DND-41 (cell line): ENCODE measurements around the gene PRKCA.

Source experiments
- ATAC-seq: fragments of 200-7000 bp; cut with Tn5 transposase; 3 replicates; pipeline ENCODE4 v1.9.1; 2021; ENCODE audit warnings: low read depth; ENCODE audit not compliant: insufficient read depth
- DNase-seq: peaks from one replicate; pipeline ENCODE4 v3.0.0-alpha.2; 2020
- H2AFZ ChIP-seq: 2 replicates; pipeline ENCODE4 v1.6.0; 2012; ENCODE audit warnings: low read depth, low read length
- H3K27ac ChIP-seq: 2 replicates; pipeline ENCODE4 v1.5.1; 2012; ENCODE audit warnings: low read length, inconsistent platforms
- H3K27me3 ChIP-seq: fragments of 200-600 bp; sonication (generic); 2 replicates; pipeline ENCODE4 v1.6.0; 2012; ENCODE audit warnings: low read length, mild to moderate bottlenecking, inconsistent platforms; ENCODE audit not compliant: insufficient read depth, poor library complexity
- H3K36me3 ChIP-seq: 2 replicates; pipeline ENCODE4 v1.5.1; 2012; ENCODE audit warnings: low read length, inconsistent platforms; ENCODE audit not compliant: insufficient read depth
- H3K4me1 ChIP-seq: 2 replicates; pipeline ENCODE4 v1.5.1; 2012; ENCODE audit warnings: mild to moderate bottlenecking, low read length; ENCODE audit not compliant: insufficient read depth
- H3K4me2 ChIP-seq: 2 replicates; pipeline ENCODE4 v1.6.0; 2012; ENCODE audit warnings: mild to moderate bottlenecking, moderate library complexity, low read length, inconsistent platforms; ENCODE audit not compliant: insufficient read depth
- H3K4me3 ChIP-seq, 2 experiments: fragments of 200-600 bp in 1 of 2; shearing (Covaris generic) in 1 of 2; 2 replicates each; pipeline ENCODE4 v1.5.1; 2012 to 2016; ENCODE audit warnings: inconsistent platforms in 2 of 2, low read length in 2 of 2, mild to moderate bottlenecking in 2 of 2, low read depth in 1 of 2, moderate library complexity in 1 of 2
- H3K79me2 ChIP-seq: 2 replicates; pipeline ENCODE4 v1.6.0; 2012; ENCODE audit warnings: low read length, inconsistent platforms; ENCODE audit not compliant: insufficient read depth
- H3K9ac ChIP-seq: 2 replicates; pipeline ENCODE4 v1.6.0; 2012; ENCODE audit warnings: low read depth, mild to moderate bottlenecking, inconsistent platforms, low read length, moderate library complexity
- H3K9me3 ChIP-seq: 2 replicates; pipeline ENCODE4 v1.5.1; 2012; ENCODE audit warnings: low read length, moderate library complexity, mild to moderate bottlenecking, inconsistent platforms; ENCODE audit not compliant: insufficient read depth, severe bottlenecking
- H4K20me1 ChIP-seq: 2 replicates; pipeline ENCODE4 v1.6.0; 2012; ENCODE audit warnings: low read length; ENCODE audit not compliant: insufficient read depth
- EZH2 ChIP-seq: IDR thresholded peaks from 3 replicates; pipeline ENCODE4 v1.6.1; 2012; ENCODE audit warnings: borderline replicate concordance, low read depth, mild to moderate bottlenecking, moderate library complexity, low read length, inconsistent platforms; ENCODE audit not compliant: severe bottlenecking
- TF ChIP-seq, protein P1 (sequence below): IDR thresholded peaks from 2 replicates; pipeline ENCODE4 v1.5.1; 2012; ENCODE audit warnings: borderline replicate concordance, low read length, moderate library complexity, mild to moderate bottlenecking; ENCODE audit not compliant: poor library complexity, severe bottlenecking; ENCODE audit errors: extremely low read depth

The PRKCA gene

DNA sequence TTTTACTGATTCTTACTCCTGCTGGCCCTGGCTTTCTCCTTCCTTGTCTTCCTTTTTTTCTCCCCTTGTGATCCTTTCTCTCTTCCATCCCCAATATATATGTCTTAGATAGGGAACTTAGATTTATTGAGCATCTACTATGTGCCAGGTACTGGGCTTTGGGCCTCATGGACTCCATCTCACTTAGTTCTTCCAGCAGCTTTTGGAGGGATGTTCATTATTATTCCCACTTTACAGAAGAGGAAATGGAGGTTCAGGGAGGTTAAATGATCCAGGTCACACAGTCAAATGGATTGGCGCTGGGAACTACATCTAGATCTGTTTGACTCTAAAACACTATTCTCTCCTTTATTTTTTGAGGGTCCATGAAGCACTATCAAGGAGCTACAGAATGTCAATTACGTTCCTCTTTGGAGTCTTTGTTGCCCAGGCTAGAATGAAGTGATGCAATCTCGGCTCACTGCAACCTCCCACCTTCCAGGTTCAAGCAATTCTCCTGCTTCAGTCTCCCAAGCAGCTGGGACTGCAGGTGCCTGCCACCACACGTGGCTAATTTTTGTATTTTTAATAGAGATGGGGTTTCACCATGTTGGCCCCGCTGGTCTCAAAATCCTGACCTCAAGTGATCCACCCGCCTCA is 19.0 kb upstream of the PRKCA start:
- Histone ChIP-seq H3K27me3 (no peaks in the 10 kb centered on the region), H3K9me3 (no peaks in the 10 kb centered on the region), H4K20me1 (no peaks in the 10 kb centered on the region), H3K9ac (no peak overlapping the region), H3K79me2 (no peaks in the 10 kb centered on the region), H3K4me3 (no peak overlapping the region), H3K36me3 (no peaks in the 10 kb centered on the region), H3K4me1 (no peaks in the 10 kb centered on the region), H3K27ac (no peak overlapping the region), H3K4me2 (no peak overlapping the region), H2AFZ (no peak overlapping the region)
- TF ChIP-seq EZH2: no peak
- TF ChIP-seq, protein P1, sequence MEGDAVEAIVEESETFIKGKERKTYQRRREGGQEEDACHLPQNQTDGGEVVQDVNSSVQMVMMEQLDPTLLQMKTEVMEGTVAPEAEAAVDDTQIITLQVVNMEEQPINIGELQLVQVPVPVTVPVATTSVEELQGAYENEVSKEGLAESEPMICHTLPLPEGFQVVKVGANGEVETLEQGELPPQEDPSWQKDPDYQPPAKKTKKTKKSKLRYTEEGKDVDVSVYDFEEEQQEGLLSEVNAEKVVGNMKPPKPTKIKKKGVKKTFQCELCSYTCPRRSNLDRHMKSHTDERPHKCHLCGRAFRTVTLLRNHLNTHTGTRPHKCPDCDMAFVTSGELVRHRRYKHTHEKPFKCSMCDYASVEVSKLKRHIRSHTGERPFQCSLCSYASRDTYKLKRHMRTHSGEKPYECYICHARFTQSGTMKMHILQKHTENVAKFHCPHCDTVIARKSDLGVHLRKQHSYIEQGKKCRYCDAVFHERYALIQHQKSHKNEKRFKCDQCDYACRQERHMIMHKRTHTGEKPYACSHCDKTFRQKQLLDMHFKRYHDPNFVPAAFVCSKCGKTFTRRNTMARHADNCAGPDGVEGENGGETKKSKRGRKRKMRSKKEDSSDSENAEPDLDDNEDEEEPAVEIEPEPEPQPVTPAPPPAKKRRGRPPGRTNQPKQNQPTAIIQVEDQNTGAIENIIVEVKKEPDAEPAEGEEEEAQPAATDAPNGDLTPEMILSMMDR: no peak
- DNase-seq (no peak), ATAC-seq (no peak)

DNA sequence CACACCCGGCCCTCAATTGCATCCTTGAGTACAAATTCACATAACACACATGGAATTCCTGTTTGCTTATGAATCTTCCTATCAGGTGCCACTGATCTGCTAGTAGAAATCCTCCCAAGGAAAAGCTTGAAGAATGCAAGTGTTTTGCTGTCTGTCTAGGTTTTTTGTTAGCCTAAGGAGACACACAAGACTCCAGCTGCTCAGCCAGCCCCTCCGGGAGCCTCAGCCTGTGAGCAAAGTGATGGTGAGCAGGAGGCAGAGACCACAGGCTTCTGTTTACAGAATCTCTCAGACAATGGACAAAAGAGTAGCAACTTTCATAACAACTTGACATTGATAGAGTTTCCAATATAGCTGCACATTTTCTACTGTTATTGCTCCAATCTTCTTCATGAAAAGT is 18.4 kb upstream of the PRKCA start:
- Histone ChIP-seq H3K9ac (no peak overlapping the region), H3K4me2 (no peak overlapping the region), H3K27me3 (no peaks in the 10 kb centered on the region), H3K79me2 (no peaks in the 10 kb centered on the region), H3K9me3 (no peaks in the 10 kb centered on the region), H3K4me1 (no peaks in the 10 kb centered on the region), H3K27ac (no peak overlapping the region), H4K20me1 (no peaks in the 10 kb centered on the region), H3K36me3 (no peaks in the 10 kb centered on the region), H2AFZ (no peak overlapping the region), H3K4me3 (no peak overlapping the region)
- DNase-seq (no peak), ATAC-seq (no peak)
- no peak for TF ChIP-seq EZH2
- TF ChIP-seq, protein P1: no peak

DNA sequence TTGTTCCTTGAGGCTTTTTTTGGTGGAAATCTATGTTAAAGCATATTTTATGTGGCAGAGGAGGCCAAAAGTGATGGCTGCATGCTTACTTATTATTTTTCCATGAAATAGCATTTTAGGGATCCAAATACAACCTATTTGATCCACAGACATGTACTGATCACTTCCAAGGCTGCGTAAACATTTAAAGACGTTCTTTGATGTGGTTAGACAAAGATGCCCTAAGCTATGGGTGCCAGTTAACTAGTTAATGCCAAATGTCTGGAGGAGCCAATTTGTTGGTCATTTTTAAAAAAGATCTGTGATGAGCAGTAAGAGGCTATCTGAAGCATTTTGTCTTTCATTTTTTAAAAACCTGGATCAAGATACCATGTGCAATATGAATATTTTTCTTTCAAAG is 17.3 kb upstream of the PRKCA start:
- H3K27ac ChIP-seq: no peak overlapping the region

DNA sequence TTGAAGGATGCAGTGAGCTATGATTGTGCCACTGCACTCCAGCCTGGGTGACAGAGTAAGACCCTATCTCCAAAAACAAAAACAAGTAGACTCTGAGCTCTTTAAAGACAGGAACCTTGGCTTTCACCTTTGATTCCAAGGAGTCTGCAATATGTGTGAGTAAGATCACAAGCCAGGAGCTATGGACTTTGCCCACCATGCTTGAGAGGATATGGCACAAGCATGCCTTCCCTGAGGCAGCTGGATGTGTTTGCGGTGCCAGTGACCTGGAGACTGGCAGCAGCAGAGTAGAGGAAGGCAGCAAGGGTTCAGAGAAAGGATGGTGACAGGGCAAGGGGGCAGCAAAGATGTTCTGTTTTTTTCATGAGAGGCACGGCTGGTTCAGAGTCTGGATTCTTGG is 14.5 kb upstream of the PRKCA start:
- no peaks in the 10 kb centered on the region for H3K4me1 ChIP-seq
- no peaks in the 10 kb centered on the region for H3K36me3 ChIP-seq
- no peaks in the 10 kb centered on the region for H3K79me2 ChIP-seq
- no peaks in the 10 kb centered on the region for H4K20me1 ChIP-seq
- H3K4me2 ChIP-seq: no peak overlapping the region
- no peaks in the 10 kb centered on the region for H3K27me3 ChIP-seq
- ATAC-seq: no peak
- TF ChIP-seq, protein P1: no peak
- TF ChIP-seq EZH2: no peak
- no peaks in the 10 kb centered on the region for H3K9me3 ChIP-seq
- H3K27ac ChIP-seq: no peak overlapping the region
- no peak overlapping the region for H2AFZ ChIP-seq
- H3K4me3 ChIP-seq: no peak overlapping the region
- no peak for DNase-seq
- no peak overlapping the region for H3K9ac ChIP-seq

More for the DNA sequence above, 17.3 kb upstream of the PRKCA start:
- H3K79me2 ChIP-seq: no peaks in the 10 kb centered on the region
- no peak overlapping the region for H3K4me3 ChIP-seq
- H3K9me3 ChIP-seq: no peaks in the 10 kb centered on the region
- H3K36me3 ChIP-seq: no peaks in the 10 kb centered on the region
- H3K27me3 ChIP-seq: no peaks in the 10 kb centered on the region
- no peak overlapping the region for H3K9ac ChIP-seq
- no peak for DNase-seq
- H4K20me1 ChIP-seq: no peaks in the 10 kb centered on the region
- no peak for ATAC-seq
- no peak for TF ChIP-seq EZH2
- no peak overlapping the region for H2AFZ ChIP-seq
- no peak overlapping the region for H3K4me2 ChIP-seq
- no peaks in the 10 kb centered on the region for H3K4me1 ChIP-seq
